RCC 7860 (cell line): ENCODE measurements around the gene ALK.
A peak's percentile ranks its signal among the peaks of the same experiment; 100 is the strongest.

Source experiments
- DNase-seq: peaks from one replicate; pipeline ENCODE4 v3.0.0-alpha.2; 2015; ENCODE audit warnings: low spot score
- FAIRE-seq: peaks from 2 replicates; lab custom pipeline; 2012; peaks lifted over from hg19 to GRCh38; lab: Jason Lieb, UNC

ALK gene

GRCh38 chr2:29921560-29921915 is at the start of gene ALK:
Gene ALK, minus strand, starts transcription at chr2:29921586. Its CDS starts 927 bp downstream, at chr2:29920659.
- FAIRE-seq (no peak), DNase-seq (no peak)

GRCh38 chr2:29966266-29966665 is 44.9 kb upstream of the ALK start:
- DNase-seq (no peak), FAIRE-seq (no peak)

- DNase-seq = no peak
- FAIRE-seq = no peak
Observed at GRCh38 chr2:29963972-29964570, 42.7 kb upstream of the ALK start.

GRCh38 chr2:29962922-29963321 is 41.5 kb upstream of the ALK start:
- FAIRE-seq (no peak), DNase-seq (no peak)

GRCh38 chr2:29954316-29954715 is 32.9 kb upstream of the ALK start:
- FAIRE-seq (no peak), DNase-seq (no peak)

- no peak for DNase-seq
- FAIRE-seq = no peak
Observed at GRCh38 chr2:29952973-29953372, 31.6 kb upstream of the ALK start.

- no peak for DNase-seq
- no peak for FAIRE-seq
Observed at GRCh38 chr2:29951576-29951975, 30.2 kb upstream of the ALK start.

GRCh38 chr2:29950481-29950880 is 29.1 kb upstream of the ALK start:
- DNase-seq (no peak), FAIRE-seq (no peak)

GRCh38 chr2:29949042-29949441 is 27.7 kb upstream of the ALK start:
- no peak for DNase-seq
- FAIRE-seq = no peak

GRCh38 chr2:29946505-29946904 is 25.1 kb upstream of the ALK start:
- FAIRE-seq (no peak), DNase-seq (no peak)

GRCh38 chr2:29942711-29943110 is 21.3 kb upstream of the ALK start:
- no peak for FAIRE-seq

GRCh38 chr2:29940706-29941105 is 19.3 kb upstream of the ALK start:
- DNase-seq = no peak
- FAIRE-seq = no peak

More at GRCh38 chr2:29942711-29943110, 21.3 kb upstream of the ALK start:
- no peak for DNase-seq

GRCh38 chr2:29936020-29936419 is 14.6 kb upstream of the ALK start:
- FAIRE-seq (no peak), DNase-seq (no peak)

GRCh38 chr2:29931818-29932217 is 10.4 kb upstream of the ALK start:
- FAIRE-seq = no peak
- DNase-seq = no peak

GRCh38 chr2:29923110-29923721 is 1.8 kb upstream of the ALK start:
- peak; percentile 41 for DNase-seq
- peak; percentile 62 for FAIRE-seq

- FAIRE-seq = no peak
- no peak for DNase-seq
Observed at GRCh38 chr2:29922605-29923004, 1.2 kb upstream of the ALK start.

- DNase-seq = no peak
- no peak for FAIRE-seq
Observed at GRCh38 chr2:29920631-29921559, 491 bp downstream of the ALK start.

- no peak for DNase-seq
- FAIRE-seq = no peak
Observed at GRCh38 chr2:29920130-29920577, 1.2 kb downstream of the ALK start.

- no peak for FAIRE-seq
- DNase-seq = no peak
Observed at GRCh38 chr2:29918941-29919340, 2.4 kb downstream of the ALK start.

- DNase-seq = no peak
Observed at GRCh38 chr2:29917781-29918180, 3.6 kb downstream of the ALK start.

GRCh38 chr2:29916571-29916970 is 4.8 kb downstream of the ALK start:
- FAIRE-seq (no peak), DNase-seq (no peak)

More at GRCh38 chr2:29917781-29918180, 3.6 kb downstream of the ALK start:
- FAIRE-seq = no peak

- no peak for FAIRE-seq
- no peak for DNase-seq
Observed at GRCh38 chr2:29910960-29911359, 10.4 kb downstream of the ALK start.
